ENCODE results near the gene MAN1C1.

The MAN1C1 gene

GRCh38 chr1:25803368-25803767 lies 186.8 kb downstream of the MAN1C1 start:
- no peak for DNase-seq (ENCODE audit: low spot score)

GRCh38 chr1:25804244-25804963 lies 187.8 kb downstream of the MAN1C1 start:
- no peak for DNase-seq (ENCODE audit: low spot score)

- DNase-seq (ENCODE audit: low spot score) = no peak
Measured at GRCh38 chr1:25804964-25805862, 188.6 kb downstream of the MAN1C1 start.

GRCh38 chr1:25805863-25806225 lies 189.3 kb downstream of the MAN1C1 start:
- no peak for DNase-seq (ENCODE audit: low spot score)

- DNase-seq (ENCODE audit: low spot score) = no peak
Measured at GRCh38 chr1:25806418-25806817, 189.8 kb downstream of the MAN1C1 start.

- DNase-seq (ENCODE audit: low spot score) = no peak
Measured at GRCh38 chr1:25807480-25808390, 191.1 kb downstream of the MAN1C1 start.

- no peak for DNase-seq (ENCODE audit: low spot score)
Measured at GRCh38 chr1:25808481-25809244, 192.1 kb downstream of the MAN1C1 start.

- no peak for DNase-seq (ENCODE audit: low spot score)
Measured at GRCh38 chr1:25809283-25809926, 192.8 kb downstream of the MAN1C1 start.

GRCh38 chr1:25809929-25810328 lies 193.3 kb downstream of the MAN1C1 start:
- no peak for DNase-seq (ENCODE audit: low spot score)

GRCh38 chr1:25810341-25811299 lies 194.0 kb downstream of the MAN1C1 start:
- DNase-seq (ENCODE audit: low spot score) = peak; percentile 81

GRCh38 chr1:25811384-25812082 lies 194.9 kb downstream of the MAN1C1 start:
- no peak for DNase-seq (ENCODE audit: low spot score)

- DNase-seq (ENCODE audit: low spot score) = no peak
Measured at GRCh38 chr1:25813071-25813733, 196.6 kb downstream of the MAN1C1 start.

GRCh38 chr1:25813734-25814471 lies 197.3 kb downstream of the MAN1C1 start:
- no peak for DNase-seq (ENCODE audit: low spot score)

- no peak for DNase-seq (ENCODE audit: low spot score)
Measured at GRCh38 chr1:25814549-25815087, 198.0 kb downstream of the MAN1C1 start.

- no peak for DNase-seq (ENCODE audit: low spot score)
Measured at GRCh38 chr1:25815208-25816111, 198.9 kb downstream of the MAN1C1 start.

GRCh38 chr1:25816112-25816718 lies 199.6 kb downstream of the MAN1C1 start:
- DNase-seq (ENCODE audit: low spot score) = no peak
